ENCODE data around the gene NWD2.
"Not testable (repeated sequence)": the region's sequence is repeated elsewhere in the genome, so short reads cannot be mapped to it uniquely, and the experiment has no call there.

NWD2 gene

DNA sequence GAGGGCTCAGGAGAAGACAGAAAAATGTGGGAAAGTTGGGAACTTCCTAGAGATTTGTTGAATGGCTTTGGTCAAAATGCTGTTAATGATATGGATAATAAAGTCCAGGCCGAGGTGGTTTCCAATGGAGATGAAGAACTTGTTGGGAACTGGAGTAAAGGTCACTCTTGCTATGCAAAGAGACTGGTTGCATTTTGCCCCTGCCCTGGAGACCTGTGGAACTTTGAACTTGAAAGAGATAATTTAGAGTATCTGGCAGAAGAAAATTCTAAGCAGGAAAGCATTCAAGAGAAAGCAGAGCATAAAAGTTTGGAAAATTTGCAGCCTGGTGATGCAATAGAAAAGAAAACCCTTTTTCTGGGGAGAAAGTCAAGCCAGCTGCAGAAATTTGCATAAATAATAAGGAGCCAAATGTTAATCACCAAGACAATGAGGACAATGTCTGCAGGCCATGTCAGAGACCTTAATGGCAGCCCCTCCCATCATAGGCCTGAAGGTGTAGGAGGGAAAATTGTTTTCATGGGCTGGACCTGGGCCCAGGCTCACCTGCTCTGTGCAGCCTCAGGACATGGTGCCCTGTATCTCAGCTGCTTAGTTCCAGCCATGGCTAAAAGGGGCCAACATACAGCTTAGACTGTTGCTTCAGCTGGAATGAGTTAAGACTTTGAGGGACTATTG is 237.8 kb downstream of the NWD2 start:
- no peak overlapping the region for H3K4me3 ChIP-seq (ENCODE audit: low read depth, low read length)
- TF ChIP-seq, protein P1, sequence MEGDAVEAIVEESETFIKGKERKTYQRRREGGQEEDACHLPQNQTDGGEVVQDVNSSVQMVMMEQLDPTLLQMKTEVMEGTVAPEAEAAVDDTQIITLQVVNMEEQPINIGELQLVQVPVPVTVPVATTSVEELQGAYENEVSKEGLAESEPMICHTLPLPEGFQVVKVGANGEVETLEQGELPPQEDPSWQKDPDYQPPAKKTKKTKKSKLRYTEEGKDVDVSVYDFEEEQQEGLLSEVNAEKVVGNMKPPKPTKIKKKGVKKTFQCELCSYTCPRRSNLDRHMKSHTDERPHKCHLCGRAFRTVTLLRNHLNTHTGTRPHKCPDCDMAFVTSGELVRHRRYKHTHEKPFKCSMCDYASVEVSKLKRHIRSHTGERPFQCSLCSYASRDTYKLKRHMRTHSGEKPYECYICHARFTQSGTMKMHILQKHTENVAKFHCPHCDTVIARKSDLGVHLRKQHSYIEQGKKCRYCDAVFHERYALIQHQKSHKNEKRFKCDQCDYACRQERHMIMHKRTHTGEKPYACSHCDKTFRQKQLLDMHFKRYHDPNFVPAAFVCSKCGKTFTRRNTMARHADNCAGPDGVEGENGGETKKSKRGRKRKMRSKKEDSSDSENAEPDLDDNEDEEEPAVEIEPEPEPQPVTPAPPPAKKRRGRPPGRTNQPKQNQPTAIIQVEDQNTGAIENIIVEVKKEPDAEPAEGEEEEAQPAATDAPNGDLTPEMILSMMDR (IDR thresholded peaks at IDR 0.05; ENCODE audit: low read depth, low read length, missing control alignments), result no peak
- no peak for DNase-seq (ENCODE audit: low read depth)

DNA sequence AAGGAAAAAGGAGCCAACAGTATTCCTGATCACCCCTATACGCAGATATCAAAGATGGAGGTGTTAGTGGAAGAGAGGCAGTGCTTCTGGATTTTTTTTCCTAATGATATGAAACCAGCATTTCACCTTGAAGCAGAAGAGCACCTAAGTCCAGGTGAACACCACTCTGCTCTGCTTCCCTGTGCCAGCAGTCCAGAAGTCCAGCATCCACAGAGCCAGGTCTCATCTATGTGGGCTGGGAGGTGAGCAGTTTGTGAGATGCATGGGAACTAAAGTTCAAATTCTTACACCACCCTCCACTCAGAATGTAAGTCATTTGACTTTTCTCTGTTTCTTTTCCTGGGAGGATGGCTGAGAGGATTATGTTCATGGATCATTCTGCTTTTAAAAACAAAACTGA is 239.1 kb downstream of the NWD2 start:
- H3K4me3 ChIP-seq (ENCODE audit: low read depth, low read length), result no peak overlapping the region
- no peak for DNase-seq (ENCODE audit: low read depth)
- TF ChIP-seq, protein P1 (IDR thresholded peaks at IDR 0.05; ENCODE audit: low read depth, low read length, missing control alignments), result no peak

GRCh38 chr4:37486166-37486565 is 241.6 kb downstream of the NWD2 start:
- TF ChIP-seq, protein P1 (IDR thresholded peaks at IDR 0.05; ENCODE audit: low read depth, low read length, missing control alignments), result no peak
- H3K4me3 ChIP-seq (ENCODE audit: low read depth, low read length), result no peak overlapping the region
- no peak for DNase-seq (ENCODE audit: low read depth)

- H3K4me3 ChIP-seq (ENCODE audit: low read depth, low read length), result no peak overlapping the region
- TF ChIP-seq, protein P1 (IDR thresholded peaks at IDR 0.05; ENCODE audit: low read depth, low read length, missing control alignments), result no peak
- DNase-seq (ENCODE audit: low read depth), result no peak
Measured at GRCh38 chr4:37487668-37488067, 243.1 kb downstream of the NWD2 start.

DNA sequence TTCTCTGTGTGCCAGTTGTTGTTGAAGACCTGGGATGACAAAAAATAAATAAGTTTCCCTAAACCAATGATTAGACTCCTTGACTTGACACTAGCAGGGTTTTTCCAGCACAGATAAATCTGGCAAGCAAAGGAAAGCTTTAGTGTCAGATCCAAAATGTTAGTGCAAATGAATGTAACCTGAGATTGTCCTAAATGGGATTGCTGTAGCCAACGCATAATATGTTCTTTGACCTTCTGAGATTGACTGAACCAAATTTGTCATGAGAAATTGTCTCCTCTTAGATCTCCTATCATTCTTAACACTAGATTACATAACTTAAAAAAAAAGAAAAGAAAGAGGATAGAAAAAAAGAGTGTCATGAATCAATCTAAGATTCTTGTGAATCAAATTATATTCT is 245.2 kb downstream of the NWD2 start:
- DNase-seq (ENCODE audit: low read depth), result no peak
- TF ChIP-seq, protein P1 (IDR thresholded peaks at IDR 0.05; ENCODE audit: low read depth, low read length, missing control alignments), result no peak
- H3K4me3 ChIP-seq (ENCODE audit: low read depth, low read length), result no peak overlapping the region

- no peak overlapping the region for H3K4me3 ChIP-seq (ENCODE audit: low read depth, low read length)
- TF ChIP-seq, protein P1 (IDR thresholded peaks at IDR 0.05; ENCODE audit: low read depth, low read length, missing control alignments), result no peak
- no peak for DNase-seq (ENCODE audit: low read depth)
Measured at GRCh38 chr4:37490391-37491347, 246.1 kb downstream of the NWD2 start.

- not testable (repeated sequence) for DNase-seq (ENCODE audit: low read depth); H3K4me3 ChIP-seq (ENCODE audit: low read depth, low read length)
Measured at GRCh38 chr4:37495353-37495752, 250.8 kb downstream of the NWD2 start.

Measured in GM12864 (cell line).